Mesenteric fat pad (tissue), 1 donor: Measurements from ENCODE around the gene TMCC2. TPM values are rescaled to one million over a fixed set of nuclear protein-coding genes. Genes with fewer than 3 reads are reported as not detected.

Experiments
- DNase-seq: peaks from one replicate; pipeline ENCODE4 v3.0.0-alpha.2; 2020; ENCODE audit warnings: low spot score
- total RNA-seq: library from RNA; stranded (reverse); fragmentation: NEBNext Ultra II Directional; extraction: Animal tissue kit (Norgen Biotek cat#: 25700); gene quantifications from one replicate; pipeline ENCODE4 v1.2.1, GENCODE V29; 2021
- donor health status: DM: yes; HTN: yes; CAD: no.

The TMCC2 gene
- total RNA-seq, 1 donor from 2014 or later = 1.1 TPM

DNA sequence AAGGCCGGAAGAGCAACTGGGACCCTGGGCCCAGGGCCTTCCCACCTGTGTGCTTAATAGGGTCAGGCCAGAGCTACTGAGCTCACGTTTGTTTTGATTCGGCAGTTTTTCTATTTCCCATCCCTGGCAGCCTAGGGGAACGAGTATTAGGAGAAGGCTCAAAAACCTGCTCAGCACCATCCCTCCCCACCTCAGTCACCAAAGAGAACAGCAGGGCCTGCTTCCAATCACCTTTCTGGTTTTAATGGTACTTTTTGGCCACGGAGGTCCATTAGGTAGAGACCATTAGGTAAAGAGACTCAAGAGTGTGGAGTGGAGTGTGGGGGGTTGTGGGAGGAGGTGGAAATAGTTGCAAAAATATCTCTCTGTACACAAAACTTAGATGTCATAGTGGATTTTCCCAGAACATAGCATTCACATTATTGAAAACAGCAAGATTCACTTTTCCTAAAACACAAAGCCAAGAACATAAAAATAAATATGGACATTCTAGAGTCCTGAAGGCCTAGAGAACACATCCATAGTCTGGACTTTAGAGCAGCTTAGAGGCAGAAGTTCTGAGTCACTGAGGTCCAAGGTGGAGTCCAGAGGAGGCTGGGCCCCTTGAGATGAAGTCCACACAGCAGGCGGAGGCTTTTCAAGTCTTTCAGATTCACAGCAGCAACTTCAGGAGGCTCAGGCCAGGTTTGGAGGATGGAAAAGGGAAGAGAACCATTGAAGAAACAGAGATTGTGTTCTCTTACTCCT is 74.3 kb downstream of the TMCC2 start:
- no peak for DNase-seq

DNA sequence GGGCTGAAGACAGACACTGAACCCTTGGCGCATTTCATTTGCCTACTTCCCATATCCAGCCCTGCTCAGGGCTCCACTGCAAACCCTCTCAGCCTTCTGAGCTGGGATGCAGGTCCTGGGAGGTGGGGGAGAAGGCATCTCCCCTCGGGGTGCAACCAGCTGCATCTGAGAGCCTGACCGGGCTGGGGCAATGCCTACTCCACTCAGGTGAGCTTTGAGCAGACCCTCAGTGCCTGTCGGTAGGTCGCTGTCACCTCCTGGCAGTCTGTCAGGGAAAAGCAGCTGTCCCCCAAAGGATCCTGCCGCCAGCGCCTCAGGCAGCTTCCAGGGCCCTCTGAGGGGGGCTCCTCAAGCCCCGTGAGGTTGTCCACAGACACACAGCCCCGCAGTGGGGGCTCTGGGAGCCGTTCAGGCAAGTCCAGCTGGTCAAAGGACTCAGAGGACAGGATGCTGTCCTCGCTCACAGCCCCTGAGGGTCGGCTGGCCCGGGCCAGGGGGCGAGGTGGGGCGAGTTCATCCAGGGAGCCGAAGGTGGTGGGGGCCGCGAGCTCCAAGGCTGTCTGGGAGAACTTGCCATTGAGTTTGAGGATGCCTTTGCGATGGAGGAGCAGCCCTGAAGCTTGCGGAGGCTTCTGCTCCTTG is 75.6 kb downstream of the TMCC2 start:
- DNase-seq = no peak

DNA sequence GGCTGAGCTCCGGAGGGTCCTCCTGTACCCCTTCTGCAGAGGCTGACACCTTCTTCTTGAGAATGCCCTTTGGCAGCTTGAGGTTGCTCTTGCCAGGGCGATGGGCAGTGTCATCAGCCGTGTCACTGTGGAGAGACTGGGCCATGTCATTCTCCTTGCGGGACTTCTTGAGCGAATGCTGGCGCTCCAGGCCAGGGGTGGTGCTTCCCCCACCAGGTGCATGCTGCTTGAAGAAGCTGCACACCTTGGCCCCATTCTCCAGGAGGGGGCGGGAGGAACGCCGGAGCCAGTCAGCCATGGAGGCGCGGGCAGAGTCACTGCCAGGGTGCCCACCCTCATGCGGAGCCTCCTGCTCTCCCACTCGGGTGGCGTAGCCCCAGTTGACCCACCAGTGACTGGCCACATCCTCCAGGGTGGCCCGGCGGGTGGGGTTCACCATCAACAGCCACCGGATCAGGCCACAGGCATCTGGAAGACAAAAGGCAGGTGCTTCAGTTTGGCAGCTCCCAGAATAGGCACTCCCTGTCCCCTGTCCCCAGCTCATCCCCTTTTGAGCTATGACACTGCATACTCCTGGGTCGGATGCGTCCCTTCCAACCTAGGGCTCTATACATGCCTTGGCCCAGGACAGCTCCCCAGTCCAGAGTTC is 76.4 kb downstream of the TMCC2 start:
- DNase-seq = no peak

DNA sequence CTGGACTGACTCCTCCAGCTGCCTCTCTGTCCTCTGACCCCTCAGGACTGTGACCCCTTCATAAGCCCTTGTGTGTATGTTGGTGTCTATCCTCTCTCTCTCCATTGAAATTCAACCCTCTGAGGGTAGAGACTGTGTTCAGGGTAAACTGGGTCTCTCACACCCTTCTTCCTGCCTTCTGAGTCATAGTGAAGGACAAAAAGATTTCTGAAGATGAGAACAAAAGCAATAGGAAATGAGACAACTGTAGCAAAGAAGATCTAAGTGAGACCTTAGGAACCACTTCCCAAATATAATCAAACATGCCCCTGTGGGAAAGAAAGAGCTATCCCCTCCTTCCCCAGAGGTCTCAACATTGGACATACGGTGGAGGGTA is 76.9 kb downstream of the TMCC2 start:
- DNase-seq = no peak

DNA sequence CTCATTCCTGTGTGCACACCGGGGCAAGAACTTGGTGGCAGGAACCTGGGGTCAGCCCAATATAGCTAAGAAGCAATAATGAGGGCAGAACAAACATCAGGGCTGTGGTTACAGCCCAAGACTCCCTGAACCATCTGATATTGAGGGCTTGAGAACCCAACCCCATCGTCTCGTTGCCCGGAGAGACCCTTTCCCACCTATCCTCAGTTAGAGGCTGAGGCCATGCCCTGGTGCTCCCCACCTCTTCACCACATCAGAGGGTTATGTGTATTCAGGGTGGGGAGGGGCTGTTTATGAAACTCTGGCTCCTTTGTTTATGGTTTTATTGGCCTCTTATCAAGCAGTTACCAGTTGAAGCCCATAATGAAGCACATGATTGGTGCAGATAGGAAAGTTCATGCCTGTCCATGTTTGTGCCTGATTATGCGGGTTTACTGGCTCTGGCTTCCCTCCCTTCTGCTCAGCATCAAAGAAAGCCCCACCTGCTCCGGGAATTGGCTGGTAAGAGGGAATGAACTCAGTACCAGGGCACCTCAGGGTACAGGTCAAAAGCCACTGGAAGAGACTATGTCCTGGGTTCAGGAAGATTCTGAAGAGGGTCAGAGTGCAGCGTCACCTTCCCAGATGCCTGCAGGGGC is 79.3 kb downstream of the TMCC2 start:
- no peak for DNase-seq

DNA sequence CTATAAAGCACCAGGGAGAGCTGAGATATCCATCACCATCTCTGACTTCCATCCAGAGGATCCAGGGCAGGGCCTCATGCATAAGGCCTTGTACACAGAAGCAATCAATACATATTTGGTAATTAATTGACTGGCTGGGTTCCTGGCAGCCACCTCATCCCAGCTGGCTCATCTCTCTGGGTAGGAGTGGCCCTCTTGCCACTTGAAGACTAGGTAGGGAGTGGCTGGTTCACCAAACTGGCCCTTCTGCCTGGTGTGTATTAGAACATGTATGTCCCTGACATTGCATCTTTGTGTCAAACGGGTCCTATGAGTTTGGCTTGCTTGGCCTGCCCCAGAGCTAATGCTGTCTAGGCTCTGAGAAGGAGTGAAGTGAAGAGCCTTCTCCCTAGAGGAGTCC is 82.0 kb downstream of the TMCC2 start:
- DNase-seq = no peak

DNA sequence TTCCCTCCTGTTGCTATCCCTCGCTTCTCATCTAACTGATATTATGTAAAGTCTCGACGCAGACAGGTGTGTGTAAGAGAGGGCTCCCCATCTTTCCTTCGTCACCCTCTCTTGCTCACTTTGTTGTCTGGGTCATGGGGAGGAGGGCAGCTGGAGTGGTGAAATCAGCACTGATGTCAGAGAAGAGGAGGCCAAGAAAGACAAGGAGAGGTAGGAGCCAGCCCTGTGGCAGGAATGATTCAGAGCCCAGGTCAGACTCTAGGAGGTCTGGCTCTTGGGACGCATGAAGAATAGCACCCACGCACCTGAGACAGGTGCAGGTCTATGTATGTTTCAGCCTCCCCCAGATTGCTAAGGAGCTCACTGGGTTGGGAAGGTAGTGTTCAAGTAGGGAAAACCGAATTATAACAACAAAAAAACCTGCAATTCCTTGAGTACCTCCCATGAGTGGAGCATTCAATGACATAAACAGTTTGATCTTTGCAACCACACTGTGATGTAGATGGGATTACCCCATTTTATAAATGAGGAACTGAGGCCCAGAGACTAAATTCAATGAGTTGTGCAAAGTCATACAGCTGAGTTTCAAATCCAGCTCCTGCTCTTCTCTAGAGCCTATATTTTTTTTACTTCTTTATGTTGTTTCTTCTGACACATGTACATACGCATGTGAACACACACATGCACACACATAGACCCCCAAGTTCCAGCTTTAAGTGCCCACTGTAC is 83.4 kb downstream of the TMCC2 start:
- no peak for DNase-seq

DNA sequence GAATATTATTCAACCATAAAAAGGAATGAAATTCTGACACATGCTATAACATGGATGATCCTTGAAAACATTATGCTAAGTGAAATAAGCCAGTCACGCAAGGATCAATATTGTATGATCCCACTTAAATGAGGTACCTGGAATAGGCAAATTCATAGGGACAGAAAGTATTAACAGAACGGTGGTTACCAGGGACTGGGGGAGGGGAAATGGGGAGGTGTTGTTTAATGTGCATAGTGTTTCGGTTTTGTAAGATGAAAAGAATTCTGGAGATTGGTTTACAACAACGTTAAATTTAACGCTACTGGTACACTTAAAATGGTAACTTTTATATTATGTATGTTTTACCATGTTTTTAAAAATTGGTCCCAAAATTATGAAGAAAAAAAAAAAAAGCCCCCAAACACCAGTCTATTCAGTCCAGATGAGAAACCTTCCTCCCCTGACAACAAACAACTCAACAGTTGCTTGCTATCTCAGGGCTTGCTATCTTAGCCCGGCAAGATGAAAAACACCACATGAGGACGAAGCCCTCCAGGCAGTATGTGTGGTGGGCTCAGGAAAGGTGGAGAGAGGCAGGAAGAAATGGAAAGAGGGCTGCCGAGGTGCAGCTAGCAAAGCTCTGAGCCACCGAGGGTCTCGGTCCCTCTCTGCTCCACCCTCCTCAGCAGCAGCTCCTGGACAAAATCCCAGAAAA is 85.3 kb downstream of the TMCC2 start:
- no peak for DNase-seq

DNA sequence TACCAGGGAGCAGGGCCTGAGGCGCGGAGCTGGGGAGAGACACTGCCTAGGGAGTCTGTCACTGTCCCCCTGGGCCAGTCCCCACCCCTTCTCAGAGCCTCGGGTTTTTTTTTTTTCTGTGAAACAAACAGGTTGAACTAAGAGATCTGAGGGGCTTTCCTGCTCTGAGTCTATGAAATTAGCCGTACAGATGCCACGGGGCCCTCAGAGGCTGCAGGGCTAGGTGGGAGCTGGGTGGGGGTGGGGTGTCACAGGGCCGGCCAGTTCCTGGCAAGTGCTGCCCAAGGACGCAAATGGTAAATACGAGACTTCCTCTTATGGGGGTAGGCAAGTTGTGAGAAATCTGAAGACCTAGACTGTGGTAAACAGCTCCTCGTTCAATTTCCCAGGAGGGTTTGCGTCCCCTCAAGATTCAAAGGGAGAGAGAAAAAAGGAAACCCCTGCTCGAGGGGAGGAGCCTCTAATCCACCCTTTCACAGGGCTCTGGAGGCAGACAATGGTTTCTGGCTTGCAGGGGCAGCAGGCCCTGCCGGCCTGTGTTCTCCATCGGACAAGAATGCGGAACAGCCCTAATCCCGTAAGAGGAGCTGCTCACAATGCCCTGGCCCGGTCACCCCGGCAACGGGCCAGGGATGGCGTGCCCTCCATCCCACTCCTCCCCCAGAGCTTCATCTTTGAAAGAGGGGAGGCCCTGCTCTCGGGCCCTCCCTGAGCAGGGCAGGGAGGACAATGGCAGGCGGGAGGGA is 86.0 kb downstream of the TMCC2 start:
- no peak for DNase-seq

DNA sequence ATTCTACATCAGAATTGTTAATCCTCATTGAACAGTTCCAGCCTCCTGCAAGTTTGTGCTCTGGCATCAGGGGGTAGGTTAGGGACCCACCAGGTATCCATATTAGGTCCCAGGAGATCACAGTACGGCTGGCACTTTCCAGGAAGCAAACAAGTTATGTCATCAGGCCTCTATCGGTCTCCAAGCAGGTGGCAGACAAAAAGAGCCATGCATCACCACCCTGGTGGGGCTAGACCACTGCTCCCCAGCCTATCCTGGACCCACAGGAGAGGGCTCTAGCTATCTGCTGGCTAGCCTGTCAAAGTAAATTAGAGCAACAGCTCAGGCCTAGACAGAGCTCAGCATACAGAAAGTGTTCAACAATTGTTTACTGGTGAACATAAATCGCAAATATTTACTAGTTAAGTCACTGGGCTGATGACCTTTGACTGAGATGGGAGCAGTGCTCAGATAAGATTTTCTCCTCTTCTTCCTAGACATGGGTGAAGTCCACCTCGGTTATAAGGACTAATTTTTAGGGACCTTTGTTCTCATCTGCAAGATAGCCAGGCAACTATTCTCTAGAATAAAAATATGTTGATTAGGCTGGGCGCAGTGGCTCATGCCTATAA is 87.4 kb downstream of the TMCC2 start:
- DNase-seq = no peak

DNA sequence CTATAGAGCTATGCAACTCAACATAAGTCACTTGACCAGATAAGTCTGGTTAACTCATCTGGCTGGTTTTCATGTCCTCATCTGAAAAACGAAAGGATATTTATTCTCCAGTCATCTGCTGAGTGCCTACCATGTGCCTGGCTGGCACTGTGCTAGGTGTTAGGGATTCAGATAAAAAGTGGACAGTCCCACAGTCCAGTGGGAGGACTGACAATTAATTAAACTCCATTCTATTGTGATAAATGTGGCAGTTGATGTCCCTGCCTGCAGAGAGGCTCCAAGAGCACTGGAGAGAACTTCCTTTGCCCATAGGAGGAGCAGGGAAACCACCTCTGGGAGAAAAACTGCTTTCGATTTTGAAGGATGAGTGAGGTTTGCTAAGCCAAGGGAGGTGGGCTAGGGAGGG is 88.4 kb downstream of the TMCC2 start:
- DNase-seq = no peak

DNA sequence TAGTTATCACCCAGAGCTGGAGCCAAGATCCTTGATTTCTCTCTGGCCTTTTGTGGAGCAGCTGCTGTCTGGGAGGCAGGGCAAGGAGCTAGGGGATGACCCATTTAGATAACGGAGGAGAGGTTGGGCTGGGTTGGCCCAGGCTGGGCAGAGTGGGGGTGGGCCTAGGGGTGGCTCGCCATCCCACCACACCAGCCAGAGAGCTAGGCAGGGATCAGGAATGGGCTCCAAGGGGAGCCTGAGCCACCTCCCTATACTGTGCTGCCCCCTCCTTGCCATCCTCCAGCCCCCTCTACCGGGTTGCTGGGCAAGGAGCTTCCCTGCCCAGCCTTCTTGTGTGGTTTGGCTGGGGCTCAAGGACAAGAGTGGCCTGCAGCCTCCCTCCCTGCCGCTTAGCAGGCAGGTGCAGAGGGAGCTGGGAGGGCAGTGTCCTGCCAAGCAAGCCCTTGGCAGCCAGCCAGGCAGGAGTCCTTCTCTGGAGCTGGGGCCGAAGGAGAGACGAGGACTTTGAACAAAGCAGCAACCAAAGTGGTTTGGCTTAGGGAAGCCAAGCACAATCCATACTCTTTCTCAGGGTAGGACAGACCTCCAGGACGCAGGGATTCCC is 89.7 kb downstream of the TMCC2 start:
- DNase-seq = no peak

DNA sequence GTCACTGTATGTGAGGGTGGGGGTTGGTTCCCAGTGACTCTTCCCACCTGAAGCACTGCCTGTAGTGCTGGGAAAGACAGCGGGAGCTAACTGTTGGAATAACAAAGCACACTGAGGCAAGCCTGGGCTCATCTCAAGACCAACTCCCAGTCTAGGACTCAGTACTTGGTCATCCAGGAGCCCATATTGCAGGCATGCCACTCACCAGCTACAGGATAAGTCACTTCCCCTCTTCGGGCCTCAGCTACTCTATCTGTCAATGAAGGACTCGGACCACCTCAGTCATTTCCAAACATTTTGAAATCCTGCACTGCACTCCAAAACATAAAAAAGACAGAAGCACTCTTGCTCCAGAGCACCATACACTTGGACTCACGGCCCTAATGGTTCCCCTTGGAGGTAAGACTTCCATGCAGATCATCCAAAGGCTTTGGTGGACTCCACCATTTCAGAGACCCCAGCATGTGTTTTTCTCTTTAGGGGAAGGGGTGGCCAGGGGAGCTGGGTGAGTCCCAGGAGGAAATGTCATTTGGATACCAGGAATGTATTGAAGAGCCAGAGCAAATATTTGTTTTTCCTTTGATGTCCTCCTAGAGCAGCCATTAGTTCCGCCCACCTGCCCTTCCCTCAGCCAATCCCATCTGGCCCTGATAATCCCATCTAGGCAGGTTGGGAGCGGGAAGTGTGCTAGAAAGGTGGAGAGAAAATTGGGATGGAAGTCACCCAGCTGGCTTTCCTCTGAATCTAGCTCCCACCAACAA is 90.7 kb downstream of the TMCC2 start:
- no peak for DNase-seq

DNA sequence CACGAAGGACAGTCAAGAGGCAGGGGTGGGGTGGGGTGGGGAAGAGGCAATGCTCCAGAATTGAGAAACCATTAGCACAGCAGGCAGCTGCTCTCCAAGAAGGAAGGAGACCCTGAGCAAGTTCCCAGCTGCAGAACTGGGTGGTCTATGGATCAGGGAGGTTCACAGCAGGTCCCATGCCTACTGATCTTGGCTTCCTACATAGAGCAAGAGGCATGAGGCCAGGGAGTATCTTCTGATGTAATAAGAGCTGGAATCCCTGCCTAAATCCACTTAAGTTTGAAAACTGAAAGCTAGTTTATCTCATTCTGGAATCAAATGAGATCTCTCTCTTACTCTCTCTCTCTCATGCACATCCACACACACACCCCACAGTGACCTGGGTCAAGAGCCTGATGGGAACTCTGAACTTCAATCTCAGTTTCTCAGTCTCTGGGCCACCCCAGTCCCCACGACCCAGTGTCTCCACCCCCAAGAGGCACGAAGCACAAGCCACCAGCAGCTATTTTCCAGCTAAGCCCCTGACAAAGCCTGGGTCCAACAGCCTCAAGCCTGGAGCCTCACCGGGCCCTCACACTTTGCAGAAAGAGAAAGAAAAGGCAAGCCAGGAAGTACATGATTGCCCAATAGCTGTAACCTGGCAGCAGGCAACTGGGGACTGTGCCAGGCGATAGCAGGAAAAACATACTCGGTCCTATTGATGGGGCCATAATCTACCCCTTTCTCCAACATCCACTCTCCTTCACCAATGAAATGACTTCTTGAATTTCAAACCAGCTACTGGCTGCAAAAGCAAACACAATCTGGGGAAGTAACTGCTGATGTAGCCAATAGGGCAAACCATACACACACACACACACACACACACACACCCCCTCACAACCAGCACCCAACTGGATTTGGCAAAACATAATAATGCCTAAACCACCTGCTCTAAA is 91.6 kb downstream of the TMCC2 start:
- DNase-seq = no peak

DNA sequence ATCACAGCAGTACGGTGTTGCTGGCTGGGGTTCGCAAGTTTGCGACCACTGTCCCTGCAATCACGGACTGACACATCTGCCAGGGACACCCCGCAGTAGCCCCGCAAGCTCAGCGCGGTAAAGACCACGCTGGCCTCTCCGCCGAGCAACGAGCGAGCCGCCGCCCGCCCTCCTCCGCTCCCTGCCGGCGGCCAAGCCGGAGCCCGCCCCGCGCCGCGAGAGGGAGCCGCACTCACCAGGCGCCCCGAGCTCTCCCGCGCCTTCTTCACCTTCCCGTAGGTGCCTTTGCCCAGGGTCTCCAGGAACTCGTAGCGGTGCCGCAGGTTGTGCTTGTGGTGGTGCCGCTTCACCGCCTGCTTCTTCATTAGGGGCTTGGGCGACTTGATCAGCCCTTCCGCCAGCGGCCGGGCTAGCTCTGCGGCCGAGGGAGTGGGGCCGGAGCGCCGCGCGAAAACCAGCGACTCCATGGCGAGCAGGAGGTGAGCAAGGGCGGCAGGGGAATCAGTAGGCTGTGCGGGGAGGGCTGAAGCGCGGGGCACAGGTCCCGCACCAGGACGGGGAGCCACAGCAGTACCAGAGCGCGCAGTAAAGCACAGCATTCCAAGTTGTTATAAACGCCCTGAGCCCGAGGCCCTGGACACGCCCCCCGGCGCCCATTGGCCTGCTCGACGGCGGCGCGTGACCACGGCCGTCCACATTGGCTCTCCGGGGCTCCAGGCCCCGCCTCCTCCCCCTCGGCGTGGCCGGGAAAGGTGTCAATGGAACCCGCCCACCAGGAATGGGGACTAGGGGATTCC is 93.6 kb downstream of the TMCC2 start, which contains the start of gene NUAK2:
TSS of gene NUAK2 (minus strand) at position 584 of the 797 bp plus-strand sequence. CDS start at position 467, 117 bp downstream.
- DNase-seq = peak; percentile 97

DNA sequence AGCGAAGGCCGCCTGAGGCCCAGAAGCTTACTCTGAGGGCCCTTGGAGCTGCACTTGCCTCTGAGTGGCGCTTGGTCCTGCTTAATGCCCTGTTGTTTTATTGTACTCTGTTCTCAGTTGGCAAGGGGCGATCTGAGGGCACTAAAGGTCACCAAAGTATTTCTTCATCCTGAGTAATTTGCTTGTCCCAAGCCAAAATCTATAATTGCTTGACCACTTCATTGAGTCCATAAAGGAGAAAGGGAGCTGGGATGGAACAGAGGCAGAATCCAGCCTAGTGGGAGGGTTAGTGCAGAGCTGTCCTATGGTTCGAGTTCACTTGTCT is 94.2 kb downstream of the TMCC2 start:
- no peak for DNase-seq
